OCI-LY1 (cell line): ENCODE measurements around the gene HS1BP3.

Experiments used
- CTCF ChIP-seq: fragments of 200-600 bp; sonication (generic), shearing (Covaris generic); IDR thresholded peaks from 2 replicates; pipeline ENCODE4 v1.5.1; 2017; ENCODE audit warnings: mild to moderate bottlenecking, antibody characterized with exemption, low read length, moderate library complexity, mixed read lengths
- EZH2 ChIP-seq: fragments of 200-600 bp; sonication (generic), shearing (Covaris generic); IDR thresholded peaks from 2 replicates; pipeline ENCODE4 v1.8.0; 2017; ENCODE audit warnings: borderline replicate concordance, mixed run types, mild to moderate bottlenecking, antibody characterized with exemption, low read length, moderate library complexity, mixed read lengths

GRCh38 chr2:20674309-20674965, 23.5 kb upstream of the HS1BP3 start:
- TF ChIP-seq CTCF, result no peak
- TF ChIP-seq EZH2, result no peak
